Measurements from ENCODE around the gene OPA1. TPM values are rescaled to one million over a fixed set of nuclear protein-coding genes. Genes with fewer than 3 reads are reported as not detected.

Gene OPA1
- total RNA-seq, result 25.9 and 37.8 TPM in 2 replicates

GRCh38 chr3:193592841-193593667, at the start of gene OPA1:
OPA1 (plus strand) TSS chr3:193593208; CDS start chr3:193593378, 170 bp downstream.

GRCh38 chr3:193554811-193555210, 38.2 kb upstream of the OPA1 start, which contains the start of gene ATP13A4:
ATP13A4 (minus strand) TSS chr3:193554895; CDS start chr3:193554799, 96 bp downstream.

Other genes starting within 250 kb of the OPA1 start
- not detected in 2 replicates for gene ATP13A5, start 214.5 kb upstream of the OPA1 start, total RNA-seq
- 0.16 TPM in 1 of 2 replicates, not detected in the other for gene ATP13A4, start 38.3 kb upstream of the OPA1 start, total RNA-seq